HepG2 (cell line): Measurements from ENCODE around the gene TNP2. TPM values are rescaled to one million over a fixed set of nuclear protein-coding genes. Genes with fewer than 3 reads are reported as not detected.

Source experiments
- CHD4 ChIP-seq: fragments of 200-600 bp; sonication (generic); IDR thresholded peaks from 2 replicates; pipeline ENCODE4 v1.7.0; 2017; ENCODE audit warnings: mild to moderate bottlenecking, low read length, borderline replicate concordance
- GFI1 ChIP-seq: sonication (generic); formaldehyde crosslinking; IDR thresholded peaks from 2 replicates; pipeline ENCODE4 v1.5.0; 2020; ENCODE audit warnings: missing genetic modification reagents, mild to moderate bottlenecking, borderline replicate concordance
- KMT2A ChIP-seq: sonication (generic); formaldehyde crosslinking; IDR thresholded peaks from 2 replicates; pipeline ENCODE4 v1.4.0; 2020; ENCODE audit warnings: missing genetic modification reagents
- MTA1 ChIP-seq: sonication (generic); formaldehyde crosslinking; IDR thresholded peaks from 2 replicates; pipeline ENCODE4 v1.4.0; 2020; ENCODE audit warnings: missing genetic modification reagents, mild to moderate bottlenecking, borderline replicate concordance
- NFATC3 ChIP-seq: sonication (generic); formaldehyde crosslinking; IDR thresholded peaks from 2 replicates; pipeline ENCODE4 v1.5.1; 2020; ENCODE audit warnings: mild to moderate bottlenecking, missing genetic modification reagents
- POGZ ChIP-seq: sonication (generic); formaldehyde crosslinking; IDR thresholded peaks from 2 replicates; pipeline ENCODE4 v1.4.0; 2020; ENCODE audit warnings: mild to moderate bottlenecking, missing genetic modification reagents
- RBFOX2 ChIP-seq: fragments of 200-400 bp; formaldehyde crosslinking; IDR thresholded peaks from 2 replicates; pipeline ENCODE4 v1.6.1; 2017; ENCODE audit warnings: low read depth, mild to moderate bottlenecking, low read length
- STAT5B ChIP-seq: sonication (generic); formaldehyde crosslinking; IDR thresholded peaks from 2 replicates; pipeline ENCODE4 v1.4.0; 2020; ENCODE audit warnings: missing genetic modification reagents
- ZFP90 ChIP-seq: sonication (generic); formaldehyde crosslinking; IDR thresholded peaks from 2 replicates; pipeline ENCODE4 v1.8.0; 2022; ENCODE audit warnings: missing genetic modification reagents, mild to moderate bottlenecking, inconsistent platforms, borderline replicate concordance
- ZNF326 ChIP-seq: sonication (generic); formaldehyde crosslinking; IDR thresholded peaks from 2 replicates; pipeline ENCODE4 v1.4.0; 2020; ENCODE audit warnings: missing genetic modification reagents, borderline replicate concordance
- polyA plus RNA-seq, 8 experiments: library from polyadenylated mRNA; depleted of rRNA in 3 of 8; stranded (reverse) in 7 of 8; unstranded in 1 of 8; fragments of >200 nt; fragmentation: Illumina TruSeq in 4 of 8; extraction: Trizol in 4 of 8; gene quantifications; 2 replicates each; pipeline versions ENCODE4 v1.2.1 to v1.2.3, GENCODE V29; 2011 to 2016; ENCODE audit warnings: low read depth in 4 of 8, missing spikeins in 1 of 8, mixed read lengths in 1 of 8; ENCODE audit not compliant: insufficient read depth in 1 of 8
- total RNA-seq, 5 experiments: library from RNA; depleted of rRNA; stranded (reverse); fragments of >200 nt; fragmentation: Illumina TruSeq; extraction: Trizol; gene quantifications; 2 replicates each; pipeline ENCODE4 v1.2.3, GENCODE V29; 2016; ENCODE audit warnings: low read depth in 1 of 5
- TF ChIP-seq, protein P1 (sequence below): sonication (generic); formaldehyde crosslinking; IDR thresholded peaks from 2 replicates; pipeline ENCODE4 v1.4.0; 2020; ENCODE audit warnings: missing genetic modification reagents
- TF ChIP-seq, protein P2 (sequence below): sonication (generic); formaldehyde crosslinking; IDR thresholded peaks from 2 replicates; pipeline ENCODE4 v1.4.0; 2020; ENCODE audit warnings: mild to moderate bottlenecking, missing genetic modification reagents
- TF ChIP-seq, protein P3 (sequence below): sonication (generic); formaldehyde crosslinking; IDR thresholded peaks from 2 replicates; pipeline ENCODE4 v1.8.0; 2022; ENCODE audit warnings: mild to moderate bottlenecking, missing genetic modification reagents, moderate library complexity
- TF ChIP-seq, protein P4 (sequence below): sonication (generic); formaldehyde crosslinking; IDR thresholded peaks from 2 replicates; pipeline ENCODE4 v1.9.0; 2022; ENCODE audit warnings: low read depth, missing genetic modification reagents
- TF ChIP-seq, protein P5 (sequence below): sonication (generic); formaldehyde crosslinking; IDR thresholded peaks from 2 replicates; pipeline ENCODE4 v1.5.1; 2020; ENCODE audit warnings: mild to moderate bottlenecking, moderate library complexity, missing genetic modification reagents

TNP2 gene
- total and polyA plus RNA-seq, 2 of the 13 experiments (the other 11 are each of a cell fraction or from before 2014, with no cell fraction given): not detected

DNA sequence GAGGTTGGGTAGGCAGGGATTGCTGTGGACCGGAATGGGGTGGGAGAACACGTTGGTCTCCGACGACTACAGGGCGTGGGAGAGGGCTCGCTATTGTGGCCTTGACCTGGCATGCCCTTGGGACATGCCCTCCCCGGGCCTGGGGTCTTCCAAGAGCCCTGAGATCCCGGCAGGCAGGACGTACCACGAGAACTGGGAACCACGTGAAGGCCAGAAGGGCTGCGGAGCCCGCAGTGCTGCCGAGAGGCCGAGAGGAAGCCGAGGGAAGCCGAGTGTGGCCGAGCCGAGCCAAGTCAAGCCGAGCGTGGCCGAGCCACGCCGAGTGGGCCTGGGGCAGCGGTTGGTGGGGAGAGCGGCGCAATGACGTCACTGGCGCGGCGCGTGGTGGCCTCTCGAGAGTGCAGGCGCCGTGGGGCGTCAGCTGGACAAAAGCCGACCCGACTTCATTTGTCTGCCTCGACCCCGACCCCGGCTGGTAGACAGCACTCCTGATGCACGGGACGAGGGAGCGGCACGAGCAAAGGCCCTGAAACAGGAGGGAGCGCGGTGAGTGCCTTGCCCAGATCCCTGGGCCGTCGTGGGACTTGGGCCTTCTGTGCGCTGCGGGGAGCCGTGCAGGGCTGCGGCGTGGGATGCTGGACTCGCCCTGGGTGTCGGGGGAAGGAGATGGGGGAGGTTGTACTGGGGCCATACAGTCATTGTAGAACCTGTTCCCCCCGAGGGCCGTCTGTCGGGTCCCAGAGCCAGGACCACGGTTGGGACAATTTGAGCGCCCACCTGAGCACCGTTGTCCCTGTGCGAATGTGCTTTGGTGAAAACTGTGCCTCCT is 19.7 kb downstream of the TNP2 start (continued):
- TF ChIP-seq, protein P1, sequence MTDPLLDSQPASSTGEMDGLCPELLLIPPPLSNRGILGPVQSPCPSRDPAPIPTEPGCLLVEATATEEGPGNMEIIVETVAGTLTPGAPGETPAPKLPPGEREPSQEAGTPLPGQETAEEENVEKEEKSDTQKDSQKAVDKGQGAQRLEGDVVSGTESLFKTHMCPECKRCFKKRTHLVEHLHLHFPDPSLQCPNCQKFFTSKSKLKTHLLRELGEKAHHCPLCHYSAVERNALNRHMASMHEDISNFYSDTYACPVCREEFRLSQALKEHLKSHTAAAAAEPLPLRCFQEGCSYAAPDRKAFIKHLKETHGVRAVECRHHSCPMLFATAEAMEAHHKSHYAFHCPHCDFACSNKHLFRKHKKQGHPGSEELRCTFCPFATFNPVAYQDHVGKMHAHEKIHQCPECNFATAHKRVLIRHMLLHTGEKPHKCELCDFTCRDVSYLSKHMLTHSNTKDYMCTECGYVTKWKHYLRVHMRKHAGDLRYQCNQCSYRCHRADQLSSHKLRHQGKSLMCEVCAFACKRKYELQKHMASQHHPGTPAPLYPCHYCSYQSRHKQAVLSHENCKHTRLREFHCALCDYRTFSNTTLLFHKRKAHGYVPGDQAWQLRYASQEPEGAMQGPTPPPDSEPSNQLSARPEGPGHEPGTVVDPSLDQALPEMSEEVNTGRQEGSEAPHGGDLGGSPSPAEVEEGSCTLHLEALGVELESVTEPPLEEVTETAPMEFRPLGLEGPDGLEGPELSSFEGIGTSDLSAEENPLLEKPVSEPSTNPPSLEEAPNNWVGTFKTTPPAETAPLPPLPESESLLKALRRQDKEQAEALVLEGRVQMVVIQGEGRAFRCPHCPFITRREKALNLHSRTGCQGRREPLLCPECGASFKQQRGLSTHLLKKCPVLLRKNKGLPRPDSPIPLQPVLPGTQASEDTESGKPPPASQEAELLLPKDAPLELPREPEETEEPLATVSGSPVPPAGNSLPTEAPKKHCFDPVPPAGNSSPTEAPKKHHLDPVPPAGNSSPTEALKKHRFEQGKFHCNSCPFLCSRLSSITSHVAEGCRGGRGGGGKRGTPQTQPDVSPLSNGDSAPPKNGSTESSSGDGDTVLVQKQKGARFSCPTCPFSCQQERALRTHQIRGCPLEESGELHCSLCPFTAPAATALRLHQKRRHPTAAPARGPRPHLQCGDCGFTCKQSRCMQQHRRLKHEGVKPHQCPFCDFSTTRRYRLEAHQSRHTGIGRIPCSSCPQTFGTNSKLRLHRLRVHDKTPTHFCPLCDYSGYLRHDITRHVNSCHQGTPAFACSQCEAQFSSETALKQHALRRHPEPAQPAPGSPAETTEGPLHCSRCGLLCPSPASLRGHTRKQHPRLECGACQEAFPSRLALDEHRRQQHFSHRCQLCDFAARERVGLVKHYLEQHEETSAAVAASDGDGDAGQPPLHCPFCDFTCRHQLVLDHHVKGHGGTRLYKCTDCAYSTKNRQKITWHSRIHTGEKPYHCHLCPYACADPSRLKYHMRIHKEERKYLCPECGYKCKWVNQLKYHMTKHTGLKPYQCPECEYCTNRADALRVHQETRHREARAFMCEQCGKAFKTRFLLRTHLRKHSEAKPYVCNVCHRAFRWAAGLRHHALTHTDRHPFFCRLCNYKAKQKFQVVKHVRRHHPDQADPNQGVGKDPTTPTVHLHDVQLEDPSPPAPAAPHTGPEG (CRISPR knock-in tag): no peak
- TF ChIP-seq GFI1 (CRISPR knock-in tag) (no peak), MTA1 (CRISPR knock-in tag) (peak; percentile 45; the same call in 1 of the 2 replicates), ZFP90 (no peak), NFATC3 (CRISPR knock-in tag) (no peak), POGZ (no peak), CHD4 (no peak), RBFOX2 (0 out of 2 replicates have a peak, but pooled peaks have one; percentile 14), ZNF326 (no peak), KMT2A (CRISPR knock-in tag) (no peak), STAT5B (no peak)
- TF ChIP-seq, protein P2, sequence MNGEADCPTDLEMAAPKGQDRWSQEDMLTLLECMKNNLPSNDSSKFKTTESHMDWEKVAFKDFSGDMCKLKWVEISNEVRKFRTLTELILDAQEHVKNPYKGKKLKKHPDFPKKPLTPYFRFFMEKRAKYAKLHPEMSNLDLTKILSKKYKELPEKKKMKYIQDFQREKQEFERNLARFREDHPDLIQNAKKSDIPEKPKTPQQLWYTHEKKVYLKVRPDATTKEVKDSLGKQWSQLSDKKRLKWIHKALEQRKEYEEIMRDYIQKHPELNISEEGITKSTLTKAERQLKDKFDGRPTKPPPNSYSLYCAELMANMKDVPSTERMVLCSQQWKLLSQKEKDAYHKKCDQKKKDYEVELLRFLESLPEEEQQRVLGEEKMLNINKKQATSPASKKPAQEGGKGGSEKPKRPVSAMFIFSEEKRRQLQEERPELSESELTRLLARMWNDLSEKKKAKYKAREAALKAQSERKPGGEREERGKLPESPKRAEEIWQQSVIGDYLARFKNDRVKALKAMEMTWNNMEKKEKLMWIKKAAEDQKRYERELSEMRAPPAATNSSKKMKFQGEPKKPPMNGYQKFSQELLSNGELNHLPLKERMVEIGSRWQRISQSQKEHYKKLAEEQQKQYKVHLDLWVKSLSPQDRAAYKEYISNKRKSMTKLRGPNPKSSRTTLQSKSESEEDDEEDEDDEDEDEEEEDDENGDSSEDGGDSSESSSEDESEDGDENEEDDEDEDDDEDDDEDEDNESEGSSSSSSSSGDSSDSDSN: no peak; the same call in 1 of the 2 replicates
- TF ChIP-seq, protein P3, sequence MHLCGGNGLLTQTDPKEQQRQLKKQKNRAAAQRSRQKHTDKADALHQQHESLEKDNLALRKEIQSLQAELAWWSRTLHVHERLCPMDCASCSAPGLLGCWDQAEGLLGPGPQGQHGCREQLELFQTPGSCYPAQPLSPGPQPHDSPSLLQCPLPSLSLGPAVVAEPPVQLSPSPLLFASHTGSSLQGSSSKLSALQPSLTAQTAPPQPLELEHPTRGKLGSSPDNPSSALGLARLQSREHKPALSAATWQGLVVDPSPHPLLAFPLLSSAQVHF (CRISPR knock-in tag): 0 out of 2 replicates have a peak, but pooled peaks have one; percentile 63
- TF ChIP-seq, protein P4, sequence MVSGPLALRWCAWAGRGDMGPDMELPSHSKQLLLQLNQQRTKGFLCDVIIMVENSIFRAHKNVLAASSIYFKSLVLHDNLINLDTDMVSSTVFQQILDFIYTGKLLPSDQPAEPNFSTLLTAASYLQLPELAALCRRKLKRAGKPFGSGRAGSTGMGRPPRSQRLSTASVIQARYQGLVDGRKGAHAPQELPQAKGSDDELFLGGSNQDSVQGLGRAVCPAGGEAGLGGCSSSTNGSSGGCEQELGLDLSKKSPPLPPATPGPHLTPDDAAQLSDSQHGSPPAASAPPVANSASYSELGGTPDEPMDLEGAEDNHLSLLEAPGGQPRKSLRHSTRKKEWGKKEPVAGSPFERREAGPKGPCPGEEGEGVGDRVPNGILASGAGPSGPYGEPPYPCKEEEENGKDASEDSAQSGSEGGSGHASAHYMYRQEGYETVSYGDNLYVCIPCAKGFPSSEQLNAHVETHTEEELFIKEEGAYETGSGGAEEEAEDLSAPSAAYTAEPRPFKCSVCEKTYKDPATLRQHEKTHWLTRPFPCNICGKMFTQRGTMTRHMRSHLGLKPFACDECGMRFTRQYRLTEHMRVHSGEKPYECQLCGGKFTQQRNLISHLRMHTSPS: 0 out of 2 replicates have a peak, but pooled peaks have one; percentile 9
- TF ChIP-seq, protein P5, sequence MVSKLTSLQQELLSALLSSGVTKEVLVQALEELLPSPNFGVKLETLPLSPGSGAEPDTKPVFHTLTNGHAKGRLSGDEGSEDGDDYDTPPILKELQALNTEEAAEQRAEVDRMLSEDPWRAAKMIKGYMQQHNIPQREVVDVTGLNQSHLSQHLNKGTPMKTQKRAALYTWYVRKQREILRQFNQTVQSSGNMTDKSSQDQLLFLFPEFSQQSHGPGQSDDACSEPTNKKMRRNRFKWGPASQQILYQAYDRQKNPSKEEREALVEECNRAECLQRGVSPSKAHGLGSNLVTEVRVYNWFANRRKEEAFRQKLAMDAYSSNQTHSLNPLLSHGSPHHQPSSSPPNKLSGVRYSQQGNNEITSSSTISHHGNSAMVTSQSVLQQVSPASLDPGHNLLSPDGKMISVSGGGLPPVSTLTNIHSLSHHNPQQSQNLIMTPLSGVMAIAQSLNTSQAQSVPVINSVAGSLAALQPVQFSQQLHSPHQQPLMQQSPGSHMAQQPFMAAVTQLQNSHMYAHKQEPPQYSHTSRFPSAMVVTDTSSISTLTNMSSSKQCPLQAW (CRISPR knock-in tag): no peak
